Myocyte (in vitro differentiated cells): ENCODE measurements around the gene PDE4B. TPM values are rescaled to one million over a fixed set of nuclear protein-coding genes. Genes with fewer than 3 reads are reported as not detected.
"Not testable (repeated sequence)": the region's sequence is repeated elsewhere in the genome, so short reads cannot be mapped to it uniquely, and the experiment has no call there.

Source experiments
- DNase-seq: peaks from one replicate; pipeline ENCODE4 v3.0.0-alpha.2; 2012; ENCODE audit warnings: low read depth
- total RNA-seq: library from RNA; depleted of rRNA; stranded (reverse); fragments of >200 nt; gene quantifications from 2 replicates; pipeline ENCODE4 v1.2.3, GENCODE V29; 2014

Gene PDE4B
- total RNA-seq, 1 donor from 2014 or later, result 29.5 TPM

DNA sequence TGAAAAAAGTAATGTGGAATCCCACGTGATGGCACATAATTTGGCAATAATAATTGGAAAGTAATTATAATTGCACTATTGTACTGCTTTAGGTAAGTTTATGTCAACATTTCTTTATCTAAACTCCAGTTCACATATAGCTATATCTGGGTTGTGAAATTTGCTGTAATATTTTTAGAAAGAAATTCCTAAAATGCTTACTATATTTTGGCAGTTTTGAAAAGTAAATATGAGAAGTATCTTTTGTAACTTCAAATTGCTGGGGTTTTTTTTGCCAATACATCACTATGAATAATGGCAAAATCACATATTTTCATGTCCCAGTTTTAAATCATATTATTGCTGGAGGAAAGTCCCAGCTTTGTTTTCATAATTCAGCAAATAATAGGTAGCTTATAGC, 197.5 kb downstream of the PDE4B start:
- no peak for DNase-seq

DNA sequence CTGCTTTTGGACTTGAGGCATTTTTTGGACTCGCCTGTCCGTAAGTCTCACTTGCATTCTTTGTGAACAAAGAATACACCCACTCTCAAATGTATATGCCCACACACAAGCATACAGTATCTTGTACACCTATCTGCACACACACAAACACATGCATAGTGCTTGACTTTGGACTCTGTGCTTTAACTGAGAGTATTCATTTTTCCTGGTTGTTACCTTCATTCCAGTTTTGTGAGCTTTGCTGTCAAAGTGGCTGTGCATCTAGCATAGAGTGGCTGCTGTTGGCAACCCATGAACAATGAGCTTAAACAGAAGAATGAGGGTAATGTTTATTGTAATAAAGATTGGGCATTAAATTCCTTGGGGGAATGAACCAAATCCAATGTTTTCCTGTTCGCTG, 199.0 kb downstream of the PDE4B start:
- no peak for DNase-seq

- no peak for DNase-seq
These were observed 199.6 kb downstream of the PDE4B start for GRCh38 chr1:65992165-65992821.

DNA sequence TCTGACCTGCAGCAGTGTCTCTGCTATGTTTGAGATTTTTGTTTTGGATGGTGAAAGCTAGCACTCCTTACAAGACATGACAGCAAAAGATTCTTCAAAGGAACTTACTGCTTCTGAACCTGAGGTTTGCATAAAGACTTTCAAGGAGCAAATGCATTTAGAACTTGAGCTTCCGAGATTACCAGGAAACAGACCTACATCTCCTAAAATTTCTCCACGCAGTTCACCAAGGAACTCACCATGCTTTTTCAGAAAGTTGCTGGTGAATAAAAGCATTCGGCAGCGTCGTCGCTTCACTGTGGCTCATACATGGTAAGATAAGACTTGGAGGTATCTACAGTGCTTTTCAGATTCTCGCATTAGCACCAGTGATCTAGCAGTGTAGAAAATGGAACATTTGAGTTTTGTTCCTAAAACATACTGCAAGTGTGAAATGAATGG, 200.2 kb downstream of the PDE4B start:
- DNase-seq, result no peak

GRCh38 chr1:65994223-65994622, 201.5 kb downstream of the PDE4B start:
- DNase-seq, result no peak

- no peak for DNase-seq
These were observed 202.6 kb downstream of the PDE4B start for GRCh38 chr1:65995336-65995735.

DNA sequence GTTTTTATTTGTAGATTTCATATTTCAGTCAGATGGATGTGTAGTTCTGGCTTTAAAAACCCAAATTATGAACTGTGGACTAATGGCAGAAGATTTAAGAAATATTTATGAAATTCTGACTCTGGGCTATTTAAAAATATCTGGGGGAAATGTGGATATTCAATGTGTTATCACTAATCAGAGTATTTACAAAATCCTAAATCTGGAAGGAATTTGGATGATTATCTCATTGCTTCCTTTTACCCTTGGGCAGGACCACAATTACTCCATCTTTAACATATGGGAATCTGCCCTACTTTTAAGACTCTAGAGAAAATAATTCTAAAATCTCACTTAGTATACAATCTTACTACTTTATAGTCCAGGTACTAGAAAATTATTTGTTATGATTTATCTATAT, 203.2 kb downstream of the PDE4B start:
- DNase-seq, result no peak

- DNase-seq, result no peak
These were observed 205.0 kb downstream of the PDE4B start for GRCh38 chr1:65997693-65998092.

DNA sequence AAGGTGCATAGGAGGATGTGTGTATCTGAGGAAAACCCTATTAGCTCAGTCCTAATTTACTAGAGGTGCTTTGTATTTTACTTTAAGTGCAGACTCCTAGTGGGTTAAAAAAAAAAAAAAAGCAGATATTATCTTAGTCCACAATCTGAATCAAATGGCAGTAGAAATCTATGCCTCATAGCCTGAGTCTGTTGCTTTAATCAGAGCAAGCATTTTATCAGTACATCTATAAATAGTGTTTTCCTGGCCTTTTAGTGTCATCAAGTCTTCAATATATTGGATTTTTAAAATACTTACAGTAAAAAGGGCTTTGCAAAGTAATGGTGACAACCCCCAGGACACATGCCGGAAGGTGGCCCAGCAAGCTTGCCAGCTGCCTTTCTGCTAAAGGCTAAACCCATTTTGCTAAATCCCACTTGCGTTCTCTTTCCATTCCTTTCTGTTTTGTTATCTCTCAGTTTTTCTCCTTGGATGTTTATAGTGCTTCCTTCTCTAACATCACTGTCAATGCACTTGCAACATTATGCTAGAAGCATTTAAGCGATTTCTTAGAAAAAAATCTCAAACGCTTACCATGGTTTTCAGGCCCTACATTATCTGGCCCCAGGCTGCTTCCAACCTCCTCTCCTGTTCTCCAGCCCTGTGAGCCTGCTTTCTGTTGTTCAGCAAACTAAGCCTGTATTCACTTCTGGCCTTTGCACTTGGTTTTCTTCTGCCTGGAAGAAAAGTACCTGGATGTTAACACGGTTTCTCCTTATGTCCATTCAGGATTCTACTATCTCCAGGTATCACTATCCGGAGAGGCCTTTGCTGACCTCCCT, 206.3 kb downstream of the PDE4B start:
- no peak for DNase-seq

GRCh38 chr1:66000033-66000637, 207.4 kb downstream of the PDE4B start:
- DNase-seq, result no peak

DNA sequence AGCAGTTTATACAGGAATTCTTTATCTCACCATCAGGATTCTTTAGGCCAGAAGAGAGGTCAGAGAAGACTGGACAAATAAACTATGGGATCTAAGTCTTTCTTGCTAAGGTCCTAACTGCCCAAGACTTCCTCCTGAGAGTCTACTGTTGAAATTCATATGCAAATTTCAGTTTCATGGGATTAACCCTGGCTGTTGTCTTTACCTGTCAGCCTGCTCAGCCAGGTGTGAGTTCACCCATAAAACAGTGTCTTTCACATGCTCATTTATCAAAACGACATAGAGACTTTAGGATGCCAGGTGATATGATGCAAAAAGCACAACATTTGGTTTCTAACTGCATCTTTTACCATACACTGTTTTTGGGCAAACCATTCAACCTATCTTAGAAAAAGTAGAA, 211.0 kb downstream of the PDE4B start:
- no peak for DNase-seq

GRCh38 chr1:66006534-66006933, 213.8 kb downstream of the PDE4B start:
- DNase-seq, result not testable (repeated sequence)

- peak; percentile 24 for DNase-seq
These were observed 219.6 kb downstream of the PDE4B start for GRCh38 chr1:66012106-66012784.

- DNase-seq, result no peak
These were observed 220.7 kb downstream of the PDE4B start for GRCh38 chr1:66013371-66013770.

GRCh38 chr1:66022904-66023620, 230.4 kb downstream of the PDE4B start:
- DNase-seq, result peak; percentile 57

GRCh38 chr1:66025188-66025587, 232.5 kb downstream of the PDE4B start:
- no peak for DNase-seq

GRCh38 chr1:66028035-66028434, 235.3 kb downstream of the PDE4B start:
- no peak for DNase-seq

DNA sequence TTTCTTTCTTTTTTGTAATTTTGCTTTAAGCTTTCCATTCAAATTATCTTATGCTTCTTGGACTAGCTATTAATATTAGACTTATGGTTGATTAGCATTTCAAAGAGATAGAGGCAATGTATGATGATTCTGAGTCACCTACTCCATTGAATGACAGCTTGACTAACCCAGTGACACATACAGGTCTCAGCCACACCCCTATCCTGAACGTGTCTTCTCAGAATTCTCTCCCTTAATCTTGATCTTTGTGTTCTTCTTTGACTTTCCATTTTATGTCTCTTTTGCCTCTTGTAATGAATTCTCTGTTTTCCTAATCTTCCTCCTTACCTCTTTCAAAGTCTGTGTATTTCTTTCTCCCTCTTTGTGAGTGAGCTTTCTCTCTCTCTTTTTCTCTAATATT, 241.1 kb downstream of the PDE4B start:
- no peak for DNase-seq

DNA sequence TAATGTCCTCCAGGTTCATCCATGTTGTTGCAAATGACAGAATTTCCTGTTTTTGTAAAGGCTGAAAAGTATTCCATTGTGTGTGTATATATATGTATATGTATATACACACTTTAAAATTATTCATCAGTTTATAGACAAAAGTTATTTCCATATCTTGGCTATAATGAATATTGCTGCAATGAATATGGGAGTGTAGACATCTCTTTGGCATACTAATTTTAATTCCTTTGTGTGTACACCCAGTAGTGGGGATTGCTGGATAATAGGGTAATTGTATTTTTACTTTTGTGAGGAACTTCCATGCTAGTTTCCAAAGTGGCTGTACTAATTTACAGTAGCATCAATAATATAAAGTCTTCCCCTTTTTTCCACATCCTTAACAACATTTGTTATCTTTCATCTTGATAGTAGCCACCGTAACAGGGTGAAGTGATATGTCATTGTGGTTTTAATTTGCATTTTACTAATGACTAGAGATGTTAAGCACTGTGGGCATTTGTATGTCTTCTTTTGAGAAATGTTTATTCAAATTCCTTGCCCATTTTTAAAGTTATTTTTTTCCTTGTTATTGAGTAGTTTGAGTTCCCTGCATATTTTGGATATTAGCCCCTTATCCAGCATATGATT, 243.0 kb downstream of the PDE4B start:
- DNase-seq, result no peak

DNA sequence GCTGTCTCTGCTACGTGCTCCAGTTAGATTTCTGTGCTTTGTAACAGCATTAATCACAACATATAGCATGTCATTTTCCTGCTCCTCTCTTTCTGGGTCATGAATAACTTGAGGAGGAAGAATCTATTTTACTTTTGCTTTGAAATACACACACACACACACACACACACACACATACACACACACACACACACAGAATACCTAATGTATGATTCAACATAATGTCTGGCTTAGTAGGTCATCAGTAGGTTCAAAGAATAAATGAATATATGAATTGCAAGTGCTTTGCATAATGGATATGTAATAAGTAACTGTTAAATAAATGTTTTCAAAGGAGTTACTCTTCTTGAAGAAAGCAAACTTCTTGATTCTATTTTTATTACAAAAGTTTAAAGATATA, 249.0 kb downstream of the PDE4B start:
- DNase-seq, result no peak

DNA sequence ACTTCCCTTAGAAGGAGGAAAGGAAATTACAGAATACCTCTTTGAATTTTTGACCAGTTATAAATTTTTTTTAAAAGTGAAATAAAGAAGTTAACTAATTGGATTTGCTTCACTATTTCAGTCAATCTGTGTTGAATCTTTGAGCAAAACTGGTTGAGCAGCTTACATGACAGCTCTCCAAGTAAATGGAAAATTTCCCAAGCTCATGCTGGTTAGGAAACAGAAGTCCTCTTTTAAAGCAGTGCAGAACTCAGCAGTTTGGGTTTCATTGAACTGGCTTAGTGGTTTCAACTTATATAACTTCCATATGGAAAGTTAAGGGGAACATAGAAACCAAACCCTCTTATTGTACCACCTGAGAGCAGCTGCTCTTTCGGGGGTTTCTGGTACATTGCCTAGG, 250.5 kb downstream of the PDE4B start:
- no peak for DNase-seq
